GM18499 (cell line): ENCODE data around the gene HOXC12.

ENCODE experiments used
- ATAC-seq: cut with Tn5 transposase; IDR thresholded peaks from one replicate; pipeline ENCODE4 v1.9.1; 2021; ENCODE audit warnings: moderate number of reproducible peaks; ENCODE audit not compliant: insufficient read depth, unreplicated experiment

HOXC12 gene

DNA sequence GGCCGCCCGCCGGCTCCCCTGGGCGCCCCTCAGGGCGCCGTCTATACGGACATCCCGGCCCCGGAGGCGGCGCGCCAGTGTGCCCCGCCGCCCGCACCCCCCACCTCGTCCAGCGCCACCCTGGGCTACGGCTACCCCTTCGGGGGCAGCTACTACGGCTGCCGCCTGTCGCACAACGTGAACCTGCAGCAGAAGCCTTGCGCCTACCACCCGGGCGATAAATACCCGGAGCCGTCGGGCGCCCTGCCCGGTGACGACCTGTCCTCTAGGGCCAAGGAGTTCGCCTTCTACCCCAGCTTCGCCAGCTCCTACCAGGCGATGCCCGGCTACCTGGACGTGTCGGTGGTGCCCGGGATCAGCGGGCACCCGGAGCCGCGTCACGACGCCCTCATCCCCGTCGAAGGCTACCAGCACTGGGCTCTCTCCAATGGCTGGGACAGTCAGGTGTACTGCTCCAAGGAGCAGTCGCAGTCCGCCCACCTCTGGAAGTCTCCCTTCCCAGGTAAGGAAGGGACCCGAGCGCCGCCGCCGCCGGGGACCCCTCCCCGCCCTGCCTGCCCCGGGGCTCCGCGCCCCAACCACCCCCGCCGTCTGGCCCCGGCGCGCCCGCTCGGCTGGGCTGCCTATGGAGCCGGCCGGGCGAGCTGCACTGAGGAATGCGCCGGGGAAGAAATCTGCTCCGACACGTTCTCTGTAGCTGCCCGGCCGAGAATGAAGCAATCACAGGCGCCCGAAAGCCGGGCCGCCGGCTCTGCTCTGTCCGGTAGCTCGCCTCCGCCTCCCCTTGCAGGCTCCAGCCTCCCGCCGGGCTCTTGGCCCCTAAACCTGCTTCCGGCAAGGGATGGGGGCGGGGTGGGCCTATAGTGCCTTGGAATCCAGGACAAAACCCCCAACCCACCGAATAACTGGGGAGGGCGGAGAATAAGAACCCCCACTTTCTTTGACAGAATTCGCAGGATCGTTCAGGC is 15.3 kb upstream of the HOXC12 start:
- ATAC-seq: no peak

DNA sequence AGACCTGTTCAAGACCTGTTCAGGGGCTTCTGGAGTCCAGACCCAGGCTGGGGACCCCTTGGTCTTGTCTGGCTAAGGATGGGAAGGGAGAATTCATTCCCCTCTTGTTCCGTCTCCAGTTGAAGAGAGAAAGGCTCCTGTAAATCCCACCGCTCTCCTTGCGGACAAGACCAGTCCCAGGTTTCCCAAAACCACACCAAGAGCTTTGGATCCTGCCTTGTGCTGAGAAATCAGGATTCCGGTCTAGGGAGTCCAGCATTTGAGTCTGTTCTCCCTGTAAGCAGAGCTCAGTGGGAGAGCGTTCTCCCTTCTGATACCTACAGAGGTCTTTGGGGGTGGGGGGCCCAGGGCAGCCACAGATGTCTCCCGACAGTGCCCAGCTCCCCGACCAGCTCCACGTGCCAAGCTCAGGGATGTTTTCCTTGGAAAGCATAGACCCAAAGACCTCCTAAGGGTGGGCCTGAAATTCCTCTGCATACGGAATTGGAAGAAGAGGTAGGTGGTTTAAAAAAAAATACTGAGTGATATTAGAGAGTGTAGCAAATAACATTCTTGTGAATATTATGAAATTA is 14.2 kb upstream of the HOXC12 start:
- no peak for ATAC-seq

DNA sequence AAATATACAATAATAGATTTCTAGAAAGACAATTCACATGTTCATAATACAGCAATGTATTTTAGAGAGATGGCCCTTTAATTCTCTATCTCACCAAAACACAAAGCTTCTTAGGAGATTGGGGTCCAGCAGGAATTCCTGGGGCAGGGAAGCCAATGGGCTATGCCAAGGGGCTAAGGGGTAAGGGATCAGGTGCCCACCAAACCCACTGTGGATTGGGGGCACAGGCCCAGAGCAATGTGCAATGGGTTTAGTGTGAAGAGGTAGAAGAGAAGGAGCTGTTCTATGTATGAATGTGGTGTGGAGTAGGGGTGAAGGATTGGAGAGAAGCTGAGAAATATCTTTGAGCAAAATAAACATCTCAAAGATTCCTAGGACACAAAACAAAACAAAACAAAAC is 13.5 kb upstream of the HOXC12 start:
- ATAC-seq: no peak

DNA sequence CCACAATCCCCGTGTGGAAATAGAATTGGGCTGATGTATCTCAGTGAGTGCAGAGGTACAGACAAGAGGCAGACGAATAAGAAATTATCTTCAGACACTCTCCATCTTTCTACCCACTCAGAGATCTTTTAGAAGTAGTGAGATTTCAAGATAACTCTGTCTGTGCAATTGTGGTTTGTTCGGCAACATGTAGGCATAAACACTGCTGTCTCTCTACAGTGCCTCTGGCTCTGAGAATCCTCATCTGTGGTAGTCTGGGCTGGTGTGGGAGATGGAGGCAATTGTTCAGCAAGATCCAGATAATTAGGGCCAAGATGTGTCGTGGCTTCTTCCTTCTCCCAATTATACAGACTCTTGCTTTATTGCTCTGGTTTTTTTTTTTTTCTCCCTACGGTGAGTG is 13.0 kb upstream of the HOXC12 start:
- no peak for ATAC-seq

DNA sequence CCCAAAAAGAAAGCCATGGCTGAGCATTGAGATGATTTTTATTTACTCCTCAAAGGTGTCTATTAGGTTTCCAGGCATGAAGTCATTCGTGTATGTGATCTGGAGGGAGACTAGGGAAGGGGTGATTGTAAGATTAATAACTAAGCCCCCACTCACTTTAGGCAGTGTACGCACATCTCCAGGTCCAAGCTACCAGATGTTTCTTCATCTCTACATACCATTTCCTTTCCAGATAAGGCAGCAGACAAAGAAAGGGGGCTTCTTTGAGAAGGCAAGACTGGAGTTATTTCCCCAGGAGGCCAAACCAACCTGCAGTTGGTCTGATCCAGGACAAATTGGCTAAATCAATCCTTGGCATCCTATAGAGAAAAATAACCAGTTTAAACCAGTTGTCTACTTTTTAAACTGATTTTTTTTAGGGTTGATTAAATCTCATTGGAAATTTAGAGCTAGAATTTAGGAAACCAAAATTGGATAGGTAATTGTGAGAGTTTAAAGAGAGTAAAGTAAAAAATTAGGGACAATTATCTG is 12.2 kb upstream of the HOXC12 start:
- ATAC-seq: no peak

DNA sequence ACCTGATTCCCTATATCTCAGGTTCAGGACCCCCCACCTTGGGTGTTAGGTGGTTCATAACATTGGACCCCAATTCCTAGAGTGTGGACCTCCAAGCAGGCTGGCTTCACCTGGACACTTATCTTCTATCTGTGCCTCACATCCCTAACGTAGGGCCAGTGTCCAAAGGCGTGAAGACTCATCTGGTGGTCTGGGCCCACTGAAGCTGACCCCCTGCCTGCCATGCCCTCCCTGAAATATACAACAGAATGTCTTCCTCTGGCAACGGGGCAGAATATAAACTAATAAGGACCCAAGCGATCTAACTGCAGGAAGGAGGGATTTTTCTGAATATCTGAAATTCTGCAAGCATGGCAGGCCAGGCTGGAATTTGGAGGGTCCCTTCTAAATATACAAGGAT is 10.5 kb upstream of the HOXC12 start:
- ATAC-seq: no peak

DNA sequence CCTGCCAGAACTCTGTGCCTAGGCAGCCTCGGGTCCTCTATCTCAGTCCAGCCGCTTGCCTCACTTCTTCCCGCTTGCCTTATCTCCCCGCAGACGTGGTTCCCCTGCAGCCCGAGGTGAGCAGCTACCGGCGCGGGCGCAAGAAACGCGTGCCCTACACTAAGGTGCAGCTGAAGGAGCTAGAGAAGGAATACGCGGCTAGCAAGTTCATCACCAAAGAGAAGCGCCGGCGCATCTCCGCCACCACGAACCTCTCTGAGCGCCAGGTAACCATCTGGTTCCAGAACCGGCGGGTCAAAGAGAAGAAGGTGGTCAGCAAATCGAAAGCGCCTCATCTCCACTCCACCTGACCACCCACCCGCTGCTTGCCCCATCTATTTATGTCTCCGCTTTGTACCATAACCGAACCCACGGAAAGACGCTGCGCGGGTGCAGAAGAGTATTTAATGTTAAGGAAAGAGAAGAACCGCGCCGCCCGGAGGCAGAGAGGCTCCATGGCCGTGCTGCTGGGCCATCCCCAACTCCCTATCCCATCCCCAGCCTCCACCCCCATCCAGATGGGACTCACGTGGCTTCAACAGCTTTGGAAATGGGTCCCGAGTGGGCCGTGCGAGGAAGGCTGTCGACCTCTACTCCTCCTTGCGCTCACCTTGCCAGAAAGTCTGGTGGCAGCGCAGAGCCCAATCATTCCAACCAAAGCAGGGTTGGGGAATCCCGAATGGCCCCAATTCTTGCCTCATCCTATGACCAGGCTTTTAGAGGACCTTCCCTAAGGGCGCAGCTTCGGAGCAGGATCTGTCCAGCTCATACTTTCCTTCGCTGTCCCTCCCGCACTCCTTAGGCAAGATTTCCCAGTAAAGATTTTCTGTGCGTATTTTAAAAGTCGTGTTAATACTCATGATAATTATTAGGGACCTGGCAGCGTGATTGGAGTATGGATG is 9.5 kb upstream of the HOXC12 start:
- ATAC-seq: no peak

DNA sequence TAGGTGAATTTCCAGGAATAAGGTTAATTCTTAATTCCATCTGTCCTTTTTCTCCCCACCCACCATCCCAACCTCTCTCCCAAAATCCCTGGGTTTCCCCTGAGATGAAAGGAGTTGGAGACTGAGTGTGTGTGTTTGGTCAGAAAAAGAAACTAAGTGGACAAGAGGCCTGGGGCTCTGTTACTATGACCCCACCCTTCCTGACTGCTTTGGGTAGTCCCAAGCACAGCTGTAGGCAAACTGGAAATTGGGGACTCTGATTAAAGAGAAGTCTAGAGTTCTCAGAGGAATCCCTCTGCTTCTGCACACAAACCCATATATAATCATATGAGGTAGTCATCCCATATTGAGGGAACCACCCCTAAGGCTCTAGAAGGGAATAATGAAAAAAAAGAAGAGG is 7.0 kb upstream of the HOXC12 start:
- no peak for ATAC-seq

DNA sequence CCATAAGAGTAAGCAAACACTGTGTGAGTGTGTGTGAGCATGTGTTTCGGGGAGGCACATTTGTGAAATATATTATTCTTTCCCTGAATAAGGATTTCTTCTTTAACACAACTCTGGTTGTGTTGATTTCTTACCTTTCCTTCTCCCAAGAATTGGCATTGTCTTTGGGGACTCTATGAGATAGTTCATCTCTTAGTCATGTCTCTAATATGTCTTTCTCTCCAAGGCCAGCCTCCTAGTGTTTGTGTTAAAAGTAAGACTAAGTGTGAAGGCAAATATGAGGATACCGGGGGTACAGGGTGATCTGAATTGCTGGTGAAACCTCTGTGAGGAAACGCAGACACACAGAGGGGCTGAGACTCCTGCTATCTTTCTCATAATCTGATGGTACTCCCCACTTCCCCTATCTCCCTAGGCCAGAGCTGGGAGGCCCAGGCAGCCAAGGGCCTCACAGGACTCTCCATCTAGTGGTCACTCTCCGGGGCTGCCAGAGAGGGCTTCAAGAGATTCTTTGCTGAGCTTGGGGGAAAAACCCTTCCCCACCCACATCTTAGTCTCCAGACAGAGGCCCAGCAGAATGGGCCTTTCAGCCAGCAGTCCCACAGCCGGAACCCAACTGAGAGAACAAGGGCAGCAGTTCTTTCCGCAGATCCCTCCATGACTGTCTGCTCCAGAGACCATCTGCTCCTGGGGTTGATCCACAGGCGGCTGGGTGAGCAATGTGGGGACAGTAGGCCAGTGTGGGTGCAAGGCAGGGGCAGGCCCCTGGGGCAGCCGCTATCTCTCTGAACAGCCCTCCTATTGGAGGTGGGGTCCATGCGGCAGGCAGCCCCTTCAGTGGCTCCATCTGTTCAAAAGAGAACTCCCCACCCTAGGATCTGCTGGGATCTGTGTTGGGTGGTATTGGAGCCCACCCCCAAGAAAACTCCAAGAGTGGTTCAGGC is 5.8 kb upstream of the HOXC12 start:
- no peak for ATAC-seq

DNA sequence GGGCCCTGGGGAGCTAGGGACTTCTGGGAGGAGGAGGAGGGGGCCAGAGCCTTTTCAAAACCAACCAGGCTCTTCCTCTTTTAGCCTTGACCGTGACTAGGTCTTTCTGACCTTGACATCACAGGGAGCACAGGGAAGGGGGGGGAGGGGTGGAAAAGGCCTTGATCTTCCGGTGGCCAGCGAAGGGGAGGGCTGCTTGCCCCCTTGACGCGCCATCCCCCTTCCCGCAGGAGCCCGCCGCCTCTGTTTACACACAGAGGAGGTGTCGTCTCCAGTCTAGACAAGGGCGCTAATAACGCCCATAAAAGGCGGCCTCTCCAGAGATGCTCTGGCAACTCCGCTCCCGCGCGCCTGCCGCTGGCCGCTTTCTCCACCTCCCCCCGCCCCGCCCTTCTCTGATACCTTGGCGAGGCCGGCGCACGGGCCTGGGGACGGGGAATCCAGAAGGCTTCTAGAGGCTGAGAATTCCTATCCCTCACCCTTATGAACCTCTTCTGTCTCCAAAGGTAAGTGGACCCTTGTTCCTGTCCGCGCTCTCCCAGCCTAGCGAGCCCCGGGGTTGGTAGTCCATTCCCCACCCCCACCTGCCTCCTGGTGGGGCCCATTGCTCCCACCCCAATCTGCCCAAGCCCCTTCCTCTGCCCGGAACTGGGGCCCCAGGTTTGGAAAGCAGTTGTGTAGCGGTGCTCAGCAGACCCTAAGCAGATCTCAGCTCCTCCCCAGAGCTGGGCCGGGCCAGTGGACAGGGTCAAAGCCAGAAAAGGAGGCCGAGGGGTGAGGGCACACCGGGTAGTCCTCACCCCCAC is 4.9 kb upstream of the HOXC12 start:
- no peak for ATAC-seq

DNA sequence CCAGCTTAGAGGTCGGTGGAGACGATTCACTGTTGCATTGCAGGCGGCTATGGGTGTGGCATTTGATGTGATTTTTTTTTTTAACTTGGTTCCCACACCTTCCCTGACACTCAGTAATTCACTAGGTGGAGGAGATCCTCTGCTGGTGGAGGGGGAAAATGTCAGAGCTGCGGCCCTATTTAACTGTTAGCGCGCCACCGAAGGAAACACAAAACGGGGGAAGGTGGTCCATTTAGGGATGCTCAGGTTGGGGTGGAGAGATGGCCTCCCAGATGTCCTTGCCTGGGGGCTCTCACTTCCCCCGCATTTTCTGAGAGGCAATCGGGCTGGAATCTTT is 4.3 kb upstream of the HOXC12 start:
- no peak for ATAC-seq

DNA sequence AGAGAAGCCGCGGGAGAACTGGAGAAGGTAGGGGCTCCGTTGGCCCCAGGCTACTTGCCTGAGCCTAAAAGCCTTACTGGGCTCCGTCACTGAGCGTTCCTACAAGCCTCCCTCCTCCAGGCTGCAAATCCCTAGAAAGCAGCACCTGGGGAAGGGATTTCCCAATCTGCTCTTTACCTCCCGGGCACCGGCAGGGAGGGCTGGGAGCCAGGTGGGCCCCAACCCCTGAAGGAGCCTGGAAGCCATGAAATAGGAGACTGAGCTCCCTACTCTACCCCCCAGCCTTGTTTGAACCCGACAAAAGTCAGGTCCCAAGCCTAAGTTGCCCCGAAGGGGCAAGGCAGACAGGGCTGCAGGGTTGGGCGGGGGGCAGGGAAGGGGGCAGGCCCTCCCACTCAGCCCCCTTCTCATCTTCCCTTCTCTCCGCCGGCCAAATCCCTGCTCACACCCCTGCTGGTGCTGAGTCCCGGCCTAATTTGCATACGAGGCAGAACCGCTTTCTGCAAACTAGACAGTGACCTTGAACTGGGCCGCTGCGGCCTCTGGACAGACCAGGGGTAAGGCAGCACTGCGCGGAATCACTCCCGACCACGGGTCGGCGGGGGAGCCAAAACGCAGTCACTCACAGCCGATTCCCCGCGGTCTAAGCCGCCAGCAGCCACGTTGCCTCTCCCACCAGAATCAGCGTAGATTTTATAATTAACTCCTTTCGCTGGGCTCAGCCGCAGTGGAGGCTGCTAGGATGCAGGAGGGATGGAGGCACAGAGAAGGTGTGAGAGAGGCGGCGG is 3.7 kb upstream of the HOXC12 start:
- no peak for ATAC-seq

DNA sequence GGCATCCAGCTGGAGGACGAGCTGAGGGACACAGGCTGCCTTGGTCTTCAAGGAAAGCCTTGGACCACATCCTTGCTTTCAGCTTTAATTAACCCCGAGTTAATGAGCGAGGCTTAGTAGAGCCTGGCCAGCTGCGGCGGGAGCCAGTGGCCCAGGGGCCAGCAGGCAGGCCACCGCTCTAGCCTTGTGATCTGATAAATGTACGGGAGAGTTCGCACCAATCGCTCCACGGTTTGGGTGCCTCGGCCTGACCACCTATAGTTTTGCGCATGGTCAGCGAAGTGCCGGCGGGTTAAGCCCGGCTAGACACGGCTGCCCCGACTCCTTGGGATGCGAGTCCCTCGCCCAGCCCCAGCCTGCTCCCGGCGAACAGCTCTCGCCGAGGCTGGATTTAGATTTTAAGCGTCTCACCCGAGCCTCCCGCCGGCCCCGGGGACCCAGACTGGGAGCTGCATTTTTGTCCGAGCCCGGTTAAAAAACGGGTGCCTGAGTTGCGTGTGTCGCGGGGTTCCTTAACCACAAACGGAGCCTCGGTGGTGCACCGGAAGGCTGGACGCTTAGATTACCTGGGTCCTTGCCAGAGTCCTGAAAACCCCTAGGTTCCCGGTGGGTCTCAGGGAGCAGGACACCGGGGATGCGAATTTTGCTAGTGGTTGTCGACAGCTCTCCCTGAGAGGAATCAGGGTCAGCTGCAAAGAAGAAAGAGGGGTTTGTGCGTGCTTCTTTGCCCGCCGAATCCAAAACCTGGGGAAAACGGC is 2.9 kb upstream of the HOXC12 start:
- ATAC-seq: no peak

DNA sequence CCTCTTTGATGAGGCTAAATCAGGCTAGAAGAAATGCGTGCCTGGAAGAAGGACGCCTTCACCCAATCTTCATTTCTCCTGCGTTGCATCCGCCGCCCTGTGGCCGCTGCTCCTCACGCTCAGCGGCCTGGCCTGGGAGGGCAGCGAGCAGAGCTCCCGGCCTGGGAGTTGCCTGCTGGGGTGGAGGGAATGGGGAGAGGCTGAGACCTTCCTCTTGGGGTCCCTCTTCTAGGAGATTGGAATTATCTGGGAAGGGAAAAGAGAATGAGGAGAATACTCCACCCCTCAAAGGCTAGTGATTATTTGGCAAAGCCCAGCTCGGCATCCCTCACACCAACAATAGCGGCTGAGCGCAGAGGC is 2.4 kb upstream of the HOXC12 start:
- ATAC-seq: no peak

DNA sequence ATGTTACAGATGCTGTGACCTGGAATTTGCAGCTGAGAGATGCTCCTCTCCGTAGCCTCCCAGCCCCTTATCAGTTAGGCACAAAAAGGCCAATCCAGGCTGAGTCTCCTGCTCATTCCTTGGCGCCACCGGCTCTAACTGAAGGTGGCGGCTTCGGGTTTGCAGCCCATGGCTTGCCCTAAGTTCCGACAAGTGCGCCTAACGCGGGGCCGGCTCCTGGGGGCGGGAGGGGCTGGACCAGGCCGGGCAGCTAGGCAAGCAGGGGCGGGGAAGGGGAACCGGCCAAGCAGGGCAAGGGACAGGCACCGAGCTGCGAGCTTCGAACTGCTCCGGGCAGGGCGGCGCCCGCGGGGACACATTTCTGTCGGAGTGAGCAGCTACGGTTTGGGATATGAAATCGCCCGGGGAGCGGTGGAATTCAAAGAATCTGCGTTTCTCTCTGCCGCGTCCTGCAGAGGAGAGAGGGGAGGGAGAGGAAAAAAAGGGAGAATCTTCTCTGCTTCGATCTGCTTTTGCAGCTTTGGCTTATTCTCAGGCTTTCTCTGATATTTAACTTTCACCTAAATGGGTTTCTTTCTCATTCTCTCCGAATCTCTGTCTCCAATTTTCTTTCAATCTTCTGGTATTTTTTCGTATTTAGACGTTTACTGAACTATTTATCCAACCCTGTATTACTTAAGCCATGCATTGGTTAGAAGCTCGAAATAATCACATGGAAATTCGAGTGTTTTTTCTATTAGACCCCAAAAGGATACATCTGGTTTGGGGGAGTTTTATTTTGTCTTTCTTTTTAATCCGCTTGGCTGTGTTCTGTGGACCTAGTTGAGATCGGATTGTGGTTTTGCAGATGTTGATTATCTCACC is 1.6 kb upstream of the HOXC12 start:
- ATAC-seq: no peak

DNA sequence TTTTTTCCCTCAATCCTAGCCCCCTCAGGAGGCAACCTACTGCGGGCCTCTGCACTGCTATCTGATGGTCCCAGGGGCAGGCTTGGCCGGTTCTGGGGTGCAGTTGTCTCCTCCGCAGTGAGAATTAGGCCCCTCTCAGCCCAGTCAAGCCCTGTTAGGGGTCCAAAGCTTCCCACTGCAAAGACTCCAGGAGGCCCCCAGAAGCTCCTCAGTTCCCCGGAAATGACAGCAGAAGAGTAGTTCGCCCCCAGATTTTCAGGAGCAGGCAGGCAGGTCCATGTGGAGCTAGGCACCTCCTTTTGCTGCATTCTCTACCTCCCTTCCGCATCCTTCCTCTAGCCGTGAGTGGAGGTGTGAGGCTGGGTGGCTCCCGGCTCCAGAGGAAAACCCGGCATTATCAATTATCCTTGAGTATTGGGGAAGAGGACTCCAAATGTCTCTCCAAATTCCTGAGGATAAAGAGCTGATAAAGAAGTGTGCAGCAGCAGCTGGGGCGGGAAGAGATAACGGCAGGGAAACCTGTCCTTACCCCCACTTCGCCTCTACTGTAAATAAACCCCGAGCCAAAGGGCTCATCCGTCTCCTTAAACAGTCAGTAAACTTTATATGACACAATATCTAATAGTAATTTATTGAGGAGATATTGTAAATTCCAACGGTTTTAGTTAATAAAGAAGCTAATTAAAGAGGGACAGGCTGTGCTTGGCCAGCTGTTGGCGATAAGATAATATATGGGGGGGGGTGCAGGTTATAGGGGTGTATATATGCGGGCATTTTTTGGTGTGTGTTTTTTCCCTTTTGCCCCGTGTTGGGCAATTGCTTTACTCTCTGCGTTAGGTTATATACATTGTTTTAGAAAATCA is 641 bp upstream of the HOXC12 start:
- no peak for ATAC-seq
